NCI-H1694 treated with DMSO at 0.1 percent for 48 hours (cell line): ENCODE measurements around the gene FAM241A.
A peak's percentile ranks its signal among the peaks of the same experiment; 100 is the strongest.
"Not testable (repeated sequence)": the region's sequence is repeated elsewhere in the genome, so short reads cannot be mapped to it uniquely, and the experiment has no call there.

Experiments
- DNase-seq: peaks from one replicate; lab custom pipeline; 2025; lab: John Stamatoyannopoulos, UW

The FAM241A gene

DNA sequence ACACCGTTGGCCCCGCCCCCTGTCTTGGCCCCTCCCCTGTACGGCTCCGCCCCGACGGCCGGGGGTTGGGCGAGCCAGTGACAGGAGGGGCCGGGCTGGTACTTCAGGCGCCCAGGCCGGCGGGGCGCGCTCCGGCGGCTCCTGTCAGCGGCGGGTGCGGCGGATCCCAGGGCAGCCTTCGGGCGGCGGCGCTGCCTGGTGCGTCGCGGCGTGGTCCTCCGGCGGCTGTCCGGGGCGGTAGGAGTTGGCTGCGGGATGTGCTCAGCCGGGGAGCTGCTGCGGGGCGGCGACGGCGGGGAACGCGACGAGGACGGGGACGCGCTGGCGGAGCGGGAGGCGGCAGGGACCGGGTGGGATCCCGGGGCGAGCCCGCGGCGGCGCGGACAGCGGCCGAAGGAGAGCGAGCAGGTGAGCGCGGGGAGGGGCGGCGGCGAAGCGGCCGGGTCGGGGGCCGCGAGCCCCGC lies at the start of gene FAM241A:
Gene FAM241A (plus strand): TSS at position 129 of the 464 bp plus-strand sequence. CDS start 127 bp downstream, at position 256.
- peak; percentile 26 for DNase-seq

GRCh38 chr4:112098841-112099530 lies 46.3 kb upstream of the FAM241A start:
- DNase-seq, result no peak

DNA sequence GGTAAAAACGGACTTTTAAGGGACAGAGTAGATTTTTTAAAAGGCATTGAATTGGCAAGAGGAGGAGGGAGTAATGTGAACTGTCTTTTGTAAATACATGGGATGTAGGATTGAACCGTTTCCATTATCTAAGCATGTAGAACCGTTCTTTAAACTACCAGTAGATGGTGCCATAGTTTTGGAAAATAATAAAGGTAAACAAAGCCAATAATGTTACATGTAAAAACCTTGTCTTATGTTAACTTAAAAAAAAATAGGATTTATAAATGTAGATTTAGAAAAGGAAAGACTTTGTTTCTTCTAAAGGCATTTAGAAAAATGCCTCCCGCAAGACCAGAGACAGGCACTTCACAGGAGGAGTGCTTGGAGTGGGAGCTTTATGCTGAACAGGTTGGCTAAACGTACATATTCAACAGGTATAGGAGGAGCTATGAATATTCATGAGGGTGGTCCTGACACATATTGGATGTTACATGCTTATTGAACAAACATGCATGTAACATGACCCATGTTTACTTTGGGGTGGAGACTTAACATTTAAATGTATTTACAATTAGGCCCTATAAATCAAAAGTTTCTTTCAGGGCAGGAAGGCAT lies 45.5 kb upstream of the FAM241A start:
- peak; percentile 61 for DNase-seq

DNA sequence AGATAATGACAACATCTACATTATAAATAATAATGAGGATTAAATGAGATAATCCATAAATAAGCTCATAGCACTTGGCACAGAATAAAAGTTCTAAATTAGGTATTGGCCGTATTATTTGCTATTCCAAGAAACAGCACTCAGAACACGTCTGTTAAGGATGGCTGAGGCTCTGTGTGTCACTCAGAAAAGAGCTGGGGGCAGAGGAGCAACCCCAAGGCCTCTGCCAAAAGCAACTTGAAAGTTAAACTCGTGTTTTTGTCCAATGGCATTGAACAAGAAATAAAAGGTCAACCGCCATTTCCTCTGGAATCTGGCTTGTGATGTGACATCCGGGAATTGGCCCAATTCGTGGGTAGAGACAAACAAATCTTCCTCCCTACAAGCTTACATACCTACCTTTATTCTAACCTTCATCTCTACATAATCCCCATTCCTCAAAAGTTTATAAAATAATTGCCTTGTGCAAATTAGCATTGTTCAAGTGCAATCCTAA lies 42.3 kb upstream of the FAM241A start:
- DNase-seq, result no peak

- peak; percentile 27 for DNase-seq
Measured at GRCh38 chr4:112105201-112105969, 39.9 kb upstream of the FAM241A start.

- no peak for DNase-seq
Measured at GRCh38 chr4:112109360-112110058, 35.7 kb upstream of the FAM241A start.

DNA sequence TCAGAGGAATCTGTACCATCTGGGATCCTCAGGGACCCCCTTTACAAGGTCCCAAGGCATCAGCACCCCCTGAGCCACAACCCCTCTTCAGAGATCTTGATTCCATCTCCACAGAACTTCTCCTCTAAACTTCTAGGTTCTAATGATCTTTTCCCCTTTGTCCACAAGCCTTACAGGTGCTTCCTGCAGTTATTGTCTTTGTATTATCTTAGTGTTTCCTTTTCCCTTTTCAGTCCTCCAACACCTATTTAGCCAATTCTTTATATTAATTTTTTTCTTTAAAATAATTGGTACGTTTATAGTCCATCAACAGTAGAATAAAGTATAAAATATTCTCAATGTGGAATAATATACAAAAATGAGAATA lies 35.2 kb upstream of the FAM241A start:
- DNase-seq, result no peak

DNA sequence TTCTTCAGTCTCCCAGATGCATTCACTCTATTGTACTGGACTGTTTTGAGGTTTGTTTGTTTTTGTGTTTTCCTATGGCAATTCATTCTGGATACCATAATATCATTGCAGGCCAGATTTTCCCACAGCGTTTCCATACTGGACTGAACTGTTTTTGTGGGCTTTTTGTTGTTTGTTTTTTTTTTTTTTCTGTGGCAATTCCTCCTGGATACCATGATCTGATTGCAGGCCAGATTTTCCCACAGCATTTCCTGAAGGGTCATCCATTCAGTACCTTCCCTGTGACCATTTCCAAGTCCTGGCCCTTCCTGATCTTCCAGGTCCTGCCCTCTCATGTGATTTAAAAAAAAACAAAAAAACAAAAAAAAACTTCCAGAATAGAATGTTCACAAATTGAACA lies 33.9 kb upstream of the FAM241A start:
- no peak for DNase-seq

DNA sequence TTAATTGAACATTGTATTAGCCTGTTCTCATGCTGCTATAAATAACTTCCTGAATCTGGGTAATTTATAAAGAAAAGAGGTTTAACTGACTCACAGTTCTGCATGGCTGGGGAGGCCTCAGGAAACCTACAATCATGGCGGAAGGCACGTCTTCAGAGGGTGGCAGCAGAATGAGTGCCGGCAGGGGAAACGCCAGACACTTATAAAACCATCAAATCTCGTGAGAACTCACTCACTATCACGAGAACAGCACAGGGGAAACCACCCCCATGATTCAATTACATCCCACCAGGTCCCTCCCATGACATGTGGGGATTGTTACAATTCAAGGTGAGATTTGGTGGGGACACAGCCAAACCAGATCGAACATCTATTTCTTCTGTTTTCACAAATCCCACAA lies 33.2 kb upstream of the FAM241A start:
- not testable (repeated sequence) for DNase-seq

DNA sequence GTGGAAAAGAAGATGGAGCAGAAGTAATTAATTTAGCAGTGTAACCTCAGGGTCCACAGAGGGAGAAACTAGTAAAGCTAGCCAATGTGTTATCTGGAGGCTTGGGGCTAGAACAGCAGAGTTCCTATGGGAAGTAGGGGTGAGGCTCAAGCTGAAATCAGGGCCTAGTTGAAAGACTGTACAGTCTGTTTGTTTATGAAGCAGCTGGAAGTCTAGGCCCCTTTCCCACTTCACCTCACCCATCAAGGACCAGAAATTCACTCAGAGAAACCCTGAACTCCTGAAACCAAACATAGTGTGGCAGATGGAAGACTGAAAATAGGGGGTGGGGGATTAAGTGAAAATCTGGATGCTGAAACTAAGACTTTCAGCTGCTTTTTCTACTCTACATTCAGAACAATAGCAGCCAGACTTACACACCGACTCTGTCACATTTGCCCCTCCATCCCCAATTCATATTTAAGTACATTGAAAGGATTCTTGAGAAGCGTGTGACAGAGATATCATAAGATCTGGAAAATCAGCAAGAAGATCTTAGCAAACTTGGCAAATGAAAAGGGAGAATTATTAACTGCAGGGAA lies 32.6 kb upstream of the FAM241A start:
- no peak for DNase-seq

DNA sequence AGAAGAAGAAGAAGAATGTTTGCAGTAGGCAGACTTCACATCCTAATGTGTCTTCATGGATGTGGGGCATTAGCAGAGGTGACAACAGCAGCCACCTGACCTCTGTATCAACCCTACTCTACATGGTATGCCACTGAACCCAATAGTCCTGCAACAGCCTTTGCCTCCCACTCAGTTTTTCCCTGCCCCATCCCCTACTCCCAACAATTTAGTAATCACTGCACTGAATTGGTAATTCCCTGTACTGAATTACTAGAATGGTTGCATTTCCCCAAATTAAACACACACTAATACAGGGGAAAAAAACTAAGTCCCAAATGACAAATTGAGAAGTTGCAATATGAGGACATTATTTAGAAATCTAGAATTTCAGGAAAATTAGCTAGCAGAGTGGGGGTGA lies 31.4 kb upstream of the FAM241A start:
- DNase-seq, result no peak

DNA sequence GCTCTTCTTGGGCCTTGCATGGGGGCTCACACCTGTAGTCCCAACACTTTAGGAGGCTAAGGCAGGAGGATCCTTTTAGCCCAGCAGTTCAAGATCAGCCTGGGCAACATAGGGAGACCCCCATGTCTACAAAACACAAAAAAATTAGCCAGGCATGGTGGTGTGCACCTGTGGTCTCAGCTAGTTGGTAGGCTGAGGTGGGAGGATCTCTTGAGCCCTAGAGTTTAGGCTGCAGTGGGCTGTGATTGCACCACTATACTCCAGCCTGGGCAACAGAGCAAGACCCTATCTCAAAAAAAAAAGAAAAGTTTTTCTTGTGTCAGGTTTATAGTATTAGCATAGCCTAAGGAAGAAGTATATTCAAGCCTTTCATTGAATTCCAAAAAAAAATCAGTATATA lies 30.8 kb upstream of the FAM241A start:
- DNase-seq, result no peak

GRCh38 chr4:112118742-112119352 lies 26.4 kb upstream of the FAM241A start:
- no peak for DNase-seq

DNA sequence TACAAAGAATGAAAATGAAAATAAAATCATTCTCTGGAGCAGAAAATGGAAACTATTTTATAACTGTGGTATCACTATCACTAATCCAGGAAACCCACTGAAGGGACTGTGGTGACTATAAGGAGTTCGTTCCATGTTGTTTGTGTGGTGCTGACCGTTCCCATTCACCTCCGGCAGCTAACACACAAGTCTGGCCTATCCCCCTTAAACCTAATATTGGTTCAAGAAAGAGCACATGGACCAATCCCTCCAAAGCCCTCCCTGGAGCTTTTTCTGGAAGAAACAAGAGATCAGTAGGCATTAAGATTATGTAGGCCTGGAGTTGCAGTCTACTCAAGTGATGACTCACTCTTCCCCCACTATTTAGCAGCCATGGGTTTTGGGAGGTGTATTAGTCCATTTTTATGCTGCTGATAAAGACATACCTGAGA lies 25.9 kb upstream of the FAM241A start:
- no peak for DNase-seq

DNA sequence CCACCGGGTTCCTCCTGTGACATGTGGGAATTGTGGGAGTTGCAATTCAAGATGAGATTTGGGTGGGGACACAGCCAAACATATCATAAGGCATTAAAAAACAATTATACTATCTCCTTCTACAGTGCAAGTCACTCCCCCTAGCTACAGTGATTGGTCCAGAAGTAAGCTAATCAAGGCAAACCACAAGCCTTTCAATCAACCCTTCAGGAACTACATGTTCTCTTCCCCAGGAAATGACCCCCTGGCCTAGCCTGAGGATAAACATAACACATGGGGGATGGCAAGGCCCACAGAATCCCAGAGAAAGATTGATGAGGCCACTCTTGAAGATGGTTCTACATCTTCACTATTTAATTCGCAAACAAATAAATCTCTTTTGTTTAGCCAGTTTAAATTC lies 25.2 kb upstream of the FAM241A start:
- DNase-seq, result no peak

DNA sequence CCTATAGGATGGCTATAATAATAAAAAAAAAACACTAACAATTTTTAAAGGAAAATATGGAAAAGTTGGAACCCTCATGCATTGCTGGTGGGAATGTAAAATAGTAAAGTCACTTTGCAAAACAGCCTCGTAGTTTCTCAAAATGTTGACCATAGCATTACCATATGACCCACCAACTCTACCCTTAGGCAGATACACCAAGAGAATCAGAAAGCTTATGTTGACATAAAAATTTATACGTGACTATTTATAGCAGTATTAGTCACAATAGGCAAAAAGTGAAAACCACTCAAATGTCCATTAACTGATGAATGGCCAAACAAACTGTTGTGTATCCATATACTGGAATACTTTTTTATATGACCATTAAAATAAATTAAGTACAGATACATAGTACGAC lies 19.8 kb upstream of the FAM241A start:
- DNase-seq, result no peak

- no peak for DNase-seq
Measured at GRCh38 chr4:112127048-112127637, 18.1 kb upstream of the FAM241A start.

DNA sequence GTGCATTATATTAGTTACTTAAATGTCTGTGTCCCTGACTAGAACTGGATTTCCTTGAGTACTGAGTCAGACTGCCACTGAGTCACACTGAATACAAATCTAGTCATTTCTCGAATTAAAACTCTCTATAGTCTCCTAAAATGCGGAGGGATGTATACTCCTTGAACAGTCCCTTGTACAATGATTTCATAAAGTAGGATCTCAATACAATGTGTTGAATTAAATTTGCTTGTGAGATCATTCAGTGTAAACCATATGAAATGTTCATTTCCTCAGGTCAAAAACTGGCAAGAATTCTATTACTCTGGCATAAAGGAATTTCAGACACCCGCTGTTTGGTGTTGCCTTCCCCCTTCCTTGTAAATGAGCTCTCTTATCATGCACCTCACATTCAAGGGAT lies 17.5 kb upstream of the FAM241A start:
- DNase-seq, result no peak

DNA sequence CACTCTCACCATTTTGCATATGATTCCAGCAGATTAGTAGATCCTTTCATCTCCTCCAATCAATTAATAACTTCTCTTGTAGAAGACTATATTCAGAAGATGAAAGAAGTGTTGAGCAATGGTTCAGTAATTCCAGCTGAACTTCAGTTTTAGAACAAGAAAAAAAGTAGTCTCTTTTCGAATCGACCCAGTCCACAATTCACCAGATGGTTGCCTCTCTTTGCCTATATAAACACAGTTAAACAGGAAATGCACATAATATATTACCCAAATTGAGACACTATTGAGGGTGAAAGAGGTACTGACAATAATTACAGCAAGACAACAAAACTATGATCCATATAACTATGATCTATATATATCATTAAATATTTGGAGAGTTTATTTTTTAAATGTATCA lies 16.8 kb upstream of the FAM241A start:
- DNase-seq, result no peak

GRCh38 chr4:112130906-112131305 lies 14.3 kb upstream of the FAM241A start:
- DNase-seq, result no peak

- no peak for DNase-seq
Measured at GRCh38 chr4:112136551-112136950, 8.7 kb upstream of the FAM241A start.
